Measurements from ENCODE around the gene PRKACA. TPM values are rescaled to one million over a fixed set of nuclear protein-coding genes. Genes with fewer than 3 reads are reported as not detected.
A peak's percentile ranks its signal among the peaks of the same experiment; 100 is the strongest.

Gene PRKACA
- total and polyA plus RNA-seq, 2 donors = 41.8 to 91.4 TPM

- under 1% methylated on average over 141 of the region's 142 CpGs for WGBS
- no peak for DNase-seq (ENCODE audit: extremely low spot score)
- Histone ChIP-seq H3K36me3 (ENCODE audit: insufficient read depth) (no peaks in the 10 kb centered on the region), H3K4me3 (ENCODE audit: low read depth, low read length) (peak overlapping the region; percentile 94), H3K27ac (ENCODE audit: low read depth) (peak overlapping the region; percentile 41), H3K4me1 (ENCODE audit: insufficient read depth) (no peaks in the 10 kb centered on the region)
Observed at GRCh38 chr19:14089662-14090508, 27.7 kb downstream of the PRKACA start.

- 12% methylated on average over 16 of the region's 16 CpGs for WGBS
- no peak for DNase-seq (ENCODE audit: extremely low spot score)
- H3K27ac ChIP-seq (ENCODE audit: low read depth) = peak overlapping the region; percentile 12
- no peaks in the 10 kb centered on the region for H3K36me3 ChIP-seq (ENCODE audit: insufficient read depth)
- peak overlapping the region; percentile 94 for H3K4me3 ChIP-seq (ENCODE audit: low read depth, low read length)
- H3K4me1 ChIP-seq (ENCODE audit: insufficient read depth) = no peaks in the 10 kb centered on the region
Observed at GRCh38 chr19:14089412-14089661, 28.2 kb downstream of the PRKACA start.

DNA sequence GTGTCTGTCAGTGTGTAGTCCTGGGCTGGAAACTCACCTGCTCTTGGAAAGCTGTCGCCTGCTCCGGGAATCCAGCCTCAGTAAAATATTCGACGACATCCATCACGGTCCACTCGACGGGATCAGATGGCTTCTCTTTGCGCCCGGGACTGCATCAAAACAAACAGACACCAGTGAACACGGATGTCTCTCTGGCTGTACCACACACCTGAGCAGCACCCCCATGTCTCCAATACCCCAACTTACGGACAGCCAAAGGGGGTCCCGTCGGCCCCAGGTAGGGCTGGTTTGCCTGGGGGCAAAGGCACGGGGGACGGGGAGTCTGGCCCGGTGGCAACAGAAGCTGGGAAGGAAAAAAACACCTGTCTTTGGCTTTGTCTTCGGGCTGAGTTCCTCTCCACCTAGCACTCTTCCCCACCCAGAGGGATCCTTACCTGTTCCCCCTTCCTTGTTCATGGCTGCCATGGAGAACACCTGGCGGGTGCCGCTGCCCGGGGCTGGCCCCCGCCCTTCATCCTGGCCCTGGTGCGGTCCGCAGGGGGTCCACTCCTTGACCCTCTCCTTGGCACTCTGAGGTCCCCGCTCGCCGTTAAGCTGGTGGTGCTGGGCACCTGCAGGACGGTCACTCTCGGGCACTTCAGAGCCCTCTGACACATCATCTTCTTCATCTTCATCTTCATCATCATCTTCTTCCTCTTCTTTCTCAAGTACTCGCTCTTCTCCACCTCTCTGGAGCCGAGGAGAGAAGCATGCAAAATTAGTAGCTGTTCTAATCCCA is 28.7 kb downstream of the PRKACA start:
- WGBS = 88% methylated on average over 30 of the region's 30 CpGs
- H3K4me3 ChIP-seq (ENCODE audit: low read depth, low read length) = no peak overlapping the region
- H3K27ac ChIP-seq (ENCODE audit: low read depth) = no peak overlapping the region
- H3K36me3 ChIP-seq (ENCODE audit: insufficient read depth) = no peaks in the 10 kb centered on the region
- no peaks in the 10 kb centered on the region for H3K4me1 ChIP-seq (ENCODE audit: insufficient read depth)
- DNase-seq (ENCODE audit: extremely low spot score) = no peak

GRCh38 chr19:14086098-14086497 is 31.5 kb downstream of the PRKACA start:
- H3K4me1 ChIP-seq (ENCODE audit: insufficient read depth) = no peaks in the 10 kb centered on the region
- no peak overlapping the region for H3K4me3 ChIP-seq (ENCODE audit: low read depth, low read length)
- DNase-seq (ENCODE audit: extremely low spot score) = no peak
- 89% methylated on average over 5 of the region's 5 CpGs for WGBS
- no peak overlapping the region for H3K27ac ChIP-seq (ENCODE audit: low read depth)
- H3K36me3 ChIP-seq (ENCODE audit: insufficient read depth) = no peaks in the 10 kb centered on the region

DNA sequence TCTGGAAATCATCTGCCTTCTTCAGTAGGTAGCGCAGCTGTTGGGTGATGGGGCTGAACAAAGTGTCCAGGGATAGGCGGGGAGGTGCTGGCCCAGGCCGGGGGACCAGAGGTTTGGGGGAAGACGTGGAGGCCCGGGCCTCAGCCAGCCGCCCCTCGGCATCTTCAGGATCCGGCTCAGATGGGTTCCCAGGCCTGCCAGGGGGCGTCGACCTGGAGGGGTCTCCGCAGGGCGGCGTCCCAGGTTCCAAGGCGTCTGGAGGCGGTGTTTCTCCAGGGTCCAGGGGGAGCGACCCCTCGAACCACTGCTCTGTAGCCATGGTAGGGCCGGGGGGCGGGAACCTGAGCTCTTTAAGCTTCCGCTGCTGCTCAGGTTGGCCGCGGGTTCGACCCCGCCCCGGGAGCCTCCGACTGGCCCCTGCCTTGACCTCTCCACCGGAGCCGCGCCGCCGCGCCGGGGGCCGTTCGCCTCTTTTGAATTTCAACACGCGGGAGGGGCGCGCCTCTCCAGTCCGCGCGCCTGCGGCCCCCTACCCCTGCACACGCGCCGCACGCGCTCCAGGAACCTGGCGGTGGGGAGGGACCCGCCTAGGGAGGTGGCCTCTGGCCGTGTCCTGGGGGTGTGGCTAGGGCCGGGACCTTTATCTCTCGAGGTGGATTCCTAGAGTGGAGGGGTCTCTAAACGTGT is 32.1 kb downstream of the PRKACA start, which contains the start of gene C19orf67:
C19orf67 (minus strand) TSS at position 475 of the 687 bp plus-strand sequence; CDS start at position 319, 156 bp downstream.
- Histone ChIP-seq H3K36me3 (ENCODE audit: insufficient read depth) (no peaks in the 10 kb centered on the region), H3K4me1 (ENCODE audit: insufficient read depth) (no peaks in the 10 kb centered on the region), H3K27ac (ENCODE audit: low read depth) (no peak within 1 kb of the TSS), H3K4me3 (ENCODE audit: low read depth, low read length) (no peak within 1 kb of the TSS)
- 52% methylated on average over 54 of the region's 54 CpGs for WGBS
- no peak for DNase-seq (ENCODE audit: extremely low spot score)

- 89% methylated on average over 1 of the region's 1 CpG for WGBS
- no peak for DNase-seq (ENCODE audit: extremely low spot score)
- no peak overlapping the region for H3K27ac ChIP-seq (ENCODE audit: low read depth)
- no peaks in the 10 kb centered on the region for H3K36me3 ChIP-seq (ENCODE audit: insufficient read depth)
- no peaks in the 10 kb centered on the region for H3K4me1 ChIP-seq (ENCODE audit: insufficient read depth)
- H3K4me3 ChIP-seq (ENCODE audit: low read depth, low read length) = no peak overlapping the region
Observed at GRCh38 chr19:14082675-14082960, 34.9 kb downstream of the PRKACA start.

GRCh38 chr19:14081797-14082674 is 35.5 kb downstream of the PRKACA start:
- no peak for DNase-seq (ENCODE audit: extremely low spot score)
- WGBS = 23% methylated on average over 24 of the region's 24 CpGs
- H3K4me1 ChIP-seq (ENCODE audit: insufficient read depth) = no peaks in the 10 kb centered on the region
- no peaks in the 10 kb centered on the region for H3K36me3 ChIP-seq (ENCODE audit: insufficient read depth)
- peak overlapping the region; percentile 79 for H3K27ac ChIP-seq (ENCODE audit: low read depth)
- H3K4me3 ChIP-seq (ENCODE audit: low read depth, low read length) = peak overlapping the region; percentile 71

- H3K36me3 ChIP-seq (ENCODE audit: insufficient read depth) = no peaks in the 10 kb centered on the region
- H3K27ac ChIP-seq (ENCODE audit: low read depth) = peak overlapping the region; percentile 80
- under 1% methylated on average over 50 of the region's 50 CpGs for WGBS
- peak; percentile 99 for DNase-seq (ENCODE audit: extremely low spot score)
- H3K4me3 ChIP-seq (ENCODE audit: low read depth, low read length) = peak overlapping the region; percentile 71
- no peaks in the 10 kb centered on the region for H3K4me1 ChIP-seq (ENCODE audit: insufficient read depth)
Observed at GRCh38 chr19:14080887-14081796, 36.4 kb downstream of the PRKACA start.

DNA sequence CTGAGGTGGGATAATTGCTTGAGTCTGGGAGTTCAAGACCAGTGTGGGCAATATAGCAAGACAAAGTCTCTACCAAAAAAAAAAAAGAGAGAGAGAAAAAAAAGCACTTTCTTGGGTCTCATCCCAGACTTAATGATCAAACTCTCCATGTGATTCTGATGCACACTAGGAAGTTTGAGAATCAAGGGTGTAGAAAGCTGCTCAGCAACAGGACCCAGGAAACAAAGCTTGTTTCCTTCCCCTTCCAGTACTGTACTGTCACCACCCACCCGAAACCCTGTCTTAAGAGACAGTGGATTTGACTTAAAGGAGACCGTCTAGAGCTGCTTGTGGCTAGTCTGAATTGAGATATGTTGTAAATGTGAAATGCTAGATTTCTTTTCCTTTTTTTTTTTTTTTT is 39.2 kb downstream of the PRKACA start:
- Histone ChIP-seq H3K36me3 (ENCODE audit: insufficient read depth) (no peaks in the 10 kb centered on the region), H3K4me1 (ENCODE audit: insufficient read depth) (no peaks in the 10 kb centered on the region), H3K27ac (ENCODE audit: low read depth) (no peak overlapping the region), H3K4me3 (ENCODE audit: low read depth, low read length) (no peak overlapping the region)
- DNase-seq (ENCODE audit: extremely low spot score) = no peak
- 72% methylated on average over 2 of the region's 2 CpGs for WGBS

DNA sequence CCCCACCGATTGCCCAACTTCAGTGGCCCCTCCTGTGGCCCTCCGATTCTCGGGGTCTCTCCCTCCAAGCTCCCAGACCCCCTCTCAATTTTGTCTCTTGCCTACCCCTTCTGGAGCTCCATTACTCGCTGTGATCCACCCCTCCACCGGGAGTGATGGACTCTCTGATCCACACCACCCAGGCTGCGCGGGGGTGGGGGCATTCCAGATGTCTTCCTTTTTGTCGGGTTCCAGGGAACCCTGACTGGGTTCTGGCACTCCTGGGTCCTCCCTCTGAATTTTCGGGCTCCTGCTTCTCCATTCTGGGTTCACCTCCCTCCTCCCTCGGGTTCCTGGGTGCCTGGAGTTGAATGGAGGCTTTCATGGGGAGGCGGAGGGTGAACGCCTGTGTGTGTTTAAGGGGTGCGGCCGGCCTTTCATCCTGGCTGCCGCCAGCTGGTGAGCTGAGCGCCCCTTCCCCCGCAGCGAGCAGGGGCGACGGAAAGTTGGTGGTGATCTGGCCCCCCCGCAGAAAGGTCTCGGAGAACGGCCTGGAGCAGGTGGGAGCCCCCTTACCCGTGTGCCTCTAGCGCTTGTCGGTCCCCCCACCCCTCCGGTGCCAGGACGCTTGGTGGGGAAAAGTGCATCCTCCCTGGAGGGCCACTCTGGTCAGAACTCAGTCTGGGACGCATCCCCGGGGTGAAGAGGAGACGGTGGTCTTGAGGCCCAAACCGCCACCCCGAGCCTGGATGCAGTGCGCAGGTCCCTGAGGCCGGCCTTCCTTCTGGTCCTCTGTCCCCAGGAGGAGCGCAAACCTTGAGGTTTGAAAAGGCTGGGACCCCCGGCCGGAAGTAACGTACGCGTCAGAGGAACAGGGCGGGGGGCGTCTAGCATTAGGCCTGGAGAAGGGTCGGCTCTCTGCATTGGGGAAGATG is 43.4 kb downstream of the PRKACA start:
- H3K27ac ChIP-seq (ENCODE audit: low read depth) = peak overlapping the region; percentile 86
- H3K4me3 ChIP-seq (ENCODE audit: low read depth, low read length) = peak overlapping the region; percentile 51
- peaks cover 2% of the 10 kb centered on the region for H3K4me1 ChIP-seq (ENCODE audit: insufficient read depth)
- no peak for DNase-seq (ENCODE audit: extremely low spot score)
- 4% methylated on average over 44 of the region's 44 CpGs for WGBS
- H3K36me3 ChIP-seq (ENCODE audit: insufficient read depth) = no peaks in the 10 kb centered on the region

DNA sequence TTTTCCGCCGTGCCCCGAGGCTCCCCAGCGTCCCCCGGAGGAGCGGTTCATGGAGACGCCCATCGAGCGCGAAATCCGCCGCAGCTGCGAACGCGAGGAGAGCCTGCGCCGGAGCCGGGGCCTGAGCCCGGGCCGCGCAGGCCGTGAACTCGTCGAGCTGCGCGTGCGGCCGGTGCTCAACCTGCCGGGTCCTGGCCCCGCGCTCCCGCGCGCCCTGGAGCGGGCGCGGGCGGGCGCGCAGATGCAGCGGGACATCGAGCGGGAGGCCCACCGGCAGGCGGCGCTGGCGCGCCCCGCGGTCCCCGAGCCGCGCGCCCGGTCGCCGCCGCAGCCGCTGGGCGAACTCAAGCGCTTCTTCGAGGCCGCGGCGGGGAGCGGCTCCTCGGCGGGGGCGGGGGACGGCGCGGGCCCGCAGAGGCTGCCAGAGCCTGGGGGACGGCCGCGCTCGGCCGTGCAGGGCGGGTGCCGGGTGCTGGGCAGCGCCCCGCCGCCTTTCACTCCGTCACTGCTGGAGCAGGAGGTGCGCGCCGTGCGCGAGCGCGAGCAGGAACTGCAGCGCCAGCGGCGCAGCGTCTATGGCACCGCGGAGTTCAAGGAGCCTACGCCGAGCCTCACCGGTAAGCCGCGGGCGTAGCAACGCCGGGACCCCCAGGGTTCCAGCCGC is 44.2 kb downstream of the PRKACA start:
- Histone ChIP-seq H3K36me3 (ENCODE audit: insufficient read depth) (no peaks in the 10 kb centered on the region), H3K4me1 (ENCODE audit: insufficient read depth) (peaks cover 2% of the 10 kb centered on the region), H3K4me3 (ENCODE audit: low read depth, low read length) (peak overlapping the region; percentile 51), H3K27ac (ENCODE audit: low read depth) (peak overlapping the region; percentile 86)
- no peak for DNase-seq (ENCODE audit: extremely low spot score)
- under 1% methylated on average over 106 of the region's 106 CpGs for WGBS
